ENCODE data around the gene PHF14.

DNA sequence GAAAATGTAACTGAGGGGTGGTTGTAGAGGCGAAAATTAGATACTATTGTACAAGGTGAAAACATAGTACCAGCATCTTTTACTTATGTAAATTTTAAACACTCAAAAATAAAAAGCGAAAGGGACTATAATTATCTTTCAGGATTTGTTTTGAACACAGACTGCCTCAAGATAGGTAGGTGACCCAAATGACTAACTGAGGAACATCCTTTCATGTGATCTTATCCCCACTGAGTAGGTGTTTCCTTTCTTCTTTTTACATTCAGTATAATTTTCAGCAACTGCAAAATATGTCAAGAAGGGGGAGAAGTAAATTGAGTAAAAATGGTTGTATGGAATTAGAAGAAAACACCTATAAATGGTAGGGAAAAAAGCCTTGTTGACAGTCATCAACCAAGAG is 236.7 kb downstream of the PHF14 start:
- TF ChIP-seq JUNB (IDR thresholded peaks at IDR 0.05), result no peak
- TF ChIP-seq, protein P1, sequence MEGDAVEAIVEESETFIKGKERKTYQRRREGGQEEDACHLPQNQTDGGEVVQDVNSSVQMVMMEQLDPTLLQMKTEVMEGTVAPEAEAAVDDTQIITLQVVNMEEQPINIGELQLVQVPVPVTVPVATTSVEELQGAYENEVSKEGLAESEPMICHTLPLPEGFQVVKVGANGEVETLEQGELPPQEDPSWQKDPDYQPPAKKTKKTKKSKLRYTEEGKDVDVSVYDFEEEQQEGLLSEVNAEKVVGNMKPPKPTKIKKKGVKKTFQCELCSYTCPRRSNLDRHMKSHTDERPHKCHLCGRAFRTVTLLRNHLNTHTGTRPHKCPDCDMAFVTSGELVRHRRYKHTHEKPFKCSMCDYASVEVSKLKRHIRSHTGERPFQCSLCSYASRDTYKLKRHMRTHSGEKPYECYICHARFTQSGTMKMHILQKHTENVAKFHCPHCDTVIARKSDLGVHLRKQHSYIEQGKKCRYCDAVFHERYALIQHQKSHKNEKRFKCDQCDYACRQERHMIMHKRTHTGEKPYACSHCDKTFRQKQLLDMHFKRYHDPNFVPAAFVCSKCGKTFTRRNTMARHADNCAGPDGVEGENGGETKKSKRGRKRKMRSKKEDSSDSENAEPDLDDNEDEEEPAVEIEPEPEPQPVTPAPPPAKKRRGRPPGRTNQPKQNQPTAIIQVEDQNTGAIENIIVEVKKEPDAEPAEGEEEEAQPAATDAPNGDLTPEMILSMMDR (IDR thresholded peaks at IDR 0.05), result no peak
- no peak for TF ChIP-seq RNF2 (IDR thresholded peaks at IDR 0.05; ENCODE audit: borderline replicate concordance, low read depth)
- TF ChIP-seq EHMT2 (IDR thresholded peaks at IDR 0.05; ENCODE audit: low read depth), result no peak
- TF ChIP-seq KDM5A (IDR thresholded peaks at IDR 0.05), result no peak

All from A549 (cell line).